Astrocyte of the spinal cord (primary cell): ENCODE measurements around the gene CDK5.
A peak's percentile ranks its signal among the peaks of the same experiment; 100 is the strongest.

Experiments used
- DNase-seq: peaks from one replicate; pipeline ENCODE4 v3.0.0; 2011; ENCODE audit warnings: low read depth, low spot score
- H3K4me3 ChIP-seq: 2 replicates; pipeline ENCODE4 v1.5.1; 2011; ENCODE audit warnings: low read depth, mild to moderate bottlenecking, low read length, moderate library complexity
- in situ Hi-C: cut with HindIII; loops from 2 replicates; pipeline ENCODE4 v1.10.0; 2017; ENCODE audit warnings: low sequenced_read_pairs
- TF ChIP-seq, protein P1 (sequence below): IDR thresholded peaks from 2 replicates; pipeline ENCODE4 v1.5.1; 2012; ENCODE audit warnings: low read depth, mild to moderate bottlenecking, low read length, inconsistent platforms

The CDK5 gene

GRCh38 chr7:151061213-151062110 lies 3.8 kb upstream of the CDK5 start:
- peak overlapping the region; percentile 85 for H3K4me3 ChIP-seq
- in situ Hi-C loops = no loop called here
- DNase-seq = no peak
- TF ChIP-seq, protein P1, sequence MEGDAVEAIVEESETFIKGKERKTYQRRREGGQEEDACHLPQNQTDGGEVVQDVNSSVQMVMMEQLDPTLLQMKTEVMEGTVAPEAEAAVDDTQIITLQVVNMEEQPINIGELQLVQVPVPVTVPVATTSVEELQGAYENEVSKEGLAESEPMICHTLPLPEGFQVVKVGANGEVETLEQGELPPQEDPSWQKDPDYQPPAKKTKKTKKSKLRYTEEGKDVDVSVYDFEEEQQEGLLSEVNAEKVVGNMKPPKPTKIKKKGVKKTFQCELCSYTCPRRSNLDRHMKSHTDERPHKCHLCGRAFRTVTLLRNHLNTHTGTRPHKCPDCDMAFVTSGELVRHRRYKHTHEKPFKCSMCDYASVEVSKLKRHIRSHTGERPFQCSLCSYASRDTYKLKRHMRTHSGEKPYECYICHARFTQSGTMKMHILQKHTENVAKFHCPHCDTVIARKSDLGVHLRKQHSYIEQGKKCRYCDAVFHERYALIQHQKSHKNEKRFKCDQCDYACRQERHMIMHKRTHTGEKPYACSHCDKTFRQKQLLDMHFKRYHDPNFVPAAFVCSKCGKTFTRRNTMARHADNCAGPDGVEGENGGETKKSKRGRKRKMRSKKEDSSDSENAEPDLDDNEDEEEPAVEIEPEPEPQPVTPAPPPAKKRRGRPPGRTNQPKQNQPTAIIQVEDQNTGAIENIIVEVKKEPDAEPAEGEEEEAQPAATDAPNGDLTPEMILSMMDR = no peak

- TF ChIP-seq, protein P1 = peak; percentile 28
These were observed 2.9 kb upstream of the CDK5 start for GRCh38 chr7:151060416-151061212.

GRCh38 chr7:151060113-151060415 lies 2.4 kb upstream of the CDK5 start:
- in situ Hi-C loops = no loop called here
- peak overlapping the region; percentile 85 for H3K4me3 ChIP-seq
- TF ChIP-seq, protein P1 = no peak
- DNase-seq = no peak

More at GRCh38 chr7:151060416-151061212, 2.9 kb upstream of the CDK5 start:
- H3K4me3 ChIP-seq = peak overlapping the region; percentile 85
- in situ Hi-C loops = no loop called here
- DNase-seq = peak; percentile 43

DNA sequence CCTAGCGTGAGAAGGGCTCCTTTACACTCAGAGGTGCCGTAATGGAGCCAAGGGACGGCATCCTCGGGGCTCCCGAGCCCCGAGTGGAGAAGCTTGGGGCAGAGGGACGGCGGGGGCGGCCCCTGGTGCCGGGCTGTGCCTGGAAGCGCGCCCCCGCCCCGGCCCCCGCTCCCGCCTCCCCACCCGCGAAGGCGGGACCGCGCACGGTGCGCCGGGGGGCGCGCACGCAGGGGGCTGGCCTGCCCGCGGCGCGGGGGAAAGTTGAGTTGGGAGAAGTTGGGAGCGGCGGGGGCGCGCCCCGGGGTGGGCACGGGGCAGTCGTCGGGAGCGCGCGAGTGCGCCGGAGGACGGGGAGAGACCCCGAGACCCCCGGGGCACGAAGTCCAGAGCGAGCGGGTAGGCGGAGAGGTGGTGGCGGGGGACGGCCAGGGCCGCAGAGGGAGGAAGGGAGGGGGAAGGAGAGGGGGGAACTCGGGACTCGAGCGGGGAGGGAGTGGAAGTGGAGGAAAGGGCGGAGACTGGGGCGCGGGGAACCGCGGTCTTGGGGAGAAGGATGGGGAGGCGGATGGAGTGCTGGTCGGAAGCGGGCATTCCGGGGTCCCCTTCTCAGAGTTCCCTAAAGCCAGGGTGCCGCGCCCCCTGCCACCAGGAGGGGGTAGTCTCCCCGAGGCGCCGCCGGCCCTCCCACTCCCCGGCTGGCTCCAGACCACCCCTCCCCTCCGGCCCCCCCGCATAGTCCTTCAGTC lies 1.8 kb upstream of the CDK5 start, which contains the start of gene SLC4A2:
Gene SLC4A2, plus strand, starts transcription at position 223 of the 746 bp plus-strand sequence. CDS start 2,399 bp downstream, outside the sequence.
- peak within 1 kb of the TSS; percentile 85 for H3K4me3 ChIP-seq
- TF ChIP-seq, protein P1 = peak; percentile 62
- in situ Hi-C loops = no loop called here
- peak; percentile 69 for DNase-seq

GRCh38 chr7:151058781-151059366 lies 1.2 kb upstream of the CDK5 start:
- peak; percentile 36 for DNase-seq
- in situ Hi-C loops = no loop called here
- TF ChIP-seq, protein P1 = no peak
- H3K4me3 ChIP-seq = peak overlapping the region; percentile 41
